Tibial artery (tissue), 4 donors: ENCODE results near the gene YPEL4.
A peak's percentile ranks its signal among the peaks of the same experiment; 100 is the strongest.
"Not testable (repeated sequence)": the region's sequence is repeated elsewhere in the genome, so short reads cannot be mapped to it uniquely, and the experiment has no call there.

ENCODE experiments used
- DNase-seq, 2 donors: peaks; one replicate each; pipeline ENCODE4 v3.0.0-alpha.2; 2019
- H3K27ac ChIP-seq, 2 donors: fragments of 200-600 bp; sonication (generic) in 1 of 2; 1 replicate in 1 of 2; 2 replicates in 1 of 2; pipeline ENCODE4 v1.5.1; 2018 to 2019; ENCODE audit warnings: mild to moderate bottlenecking in 1 of 2
- H3K27me3 ChIP-seq, 2 donors: fragments of 200-600 bp; sonication (generic) in 1 of 2; one replicate each; pipeline versions ENCODE4 v1.5.1 to v1.6.0; 2016 to 2019
- H3K36me3 ChIP-seq, 3 donors: fragments of 200-600 bp; sonication (generic) in 2 of 3; one replicate each; pipeline ENCODE4 v1.5.1; 2016 to 2019; ENCODE audit warnings: mild to moderate bottlenecking in 2 of 3
- H3K4me1 ChIP-seq, 4 donors: fragments of 200-600 bp; sonication (generic) in 2 of 4; 1 replicate in 3 of 4; 2 replicates in 1 of 4; pipeline ENCODE4 v1.5.1; 2016 to 2019
- H3K4me3 ChIP-seq, 2 donors: fragments of 200-600 bp; sonication (generic) in 1 of 2; 1 replicate in 1 of 2; 2 replicates in 1 of 2; pipeline ENCODE4 v1.5.1; 2018 to 2019; ENCODE audit warnings: mild to moderate bottlenecking in 2 of 2
- H3K9me3 ChIP-seq, 3 donors: fragments of 200-600 bp; sonication (generic) in 1 of 3; one replicate each; pipeline ENCODE4 v1.5.1; 2016 to 2019
- intact Hi-C: fragments of 100-400 bp; cut with DNase I; formaldehyde crosslinking; loops from one replicate; pipeline ENCODE4 v1.15.0; 2023; ENCODE audit warnings: low total_unique reads
- TF ChIP-seq, protein P1 (sequence below), 2 experiments: fragments of 200-600 bp in 1 of 2; fragments of 450-650 bp in 1 of 2; IDR thresholded peaks; one replicate each; pipeline ENCODE4 v1.5.1; 2017 to 2019; ENCODE audit warnings: antibody characterized with exemption in 2 of 2, mild to moderate bottlenecking in 1 of 2, moderate library complexity in 1 of 2

YPEL4 gene

DNA sequence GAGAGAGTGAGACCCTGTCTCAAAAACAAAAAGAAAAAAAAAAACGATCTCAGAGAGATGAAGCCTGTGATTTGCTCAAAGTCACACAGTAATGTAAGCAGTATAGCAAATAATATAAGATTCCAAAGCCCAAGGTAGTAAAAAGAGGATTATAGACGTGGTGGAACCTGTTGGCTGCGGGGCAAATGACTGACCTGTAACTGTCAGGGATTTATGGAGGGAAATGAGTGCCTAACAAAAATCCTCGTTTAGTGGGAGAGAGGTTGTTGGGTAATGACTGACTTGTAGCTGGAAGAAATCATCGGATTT lies 7.1 kb upstream of the YPEL4 start:
- H3K36me3 ChIP-seq, result peaks cover 26 to 28% (median 28%) of the 10 kb centered on the region in 3 donors
- no peaks in the 10 kb centered on the region for H3K9me3 ChIP-seq
- peak overlapping the region; percentile 60 to 65 for H3K4me3 ChIP-seq
- peak overlapping the region; percentile 86 to 88 for H3K27ac ChIP-seq
- peaks cover 0 to 25% (median 20%) of the 10 kb centered on the region in 4 donors for H3K4me1 ChIP-seq
- no peak for DNase-seq
- intact Hi-C loops, result no loop called here
- TF ChIP-seq, protein P1, sequence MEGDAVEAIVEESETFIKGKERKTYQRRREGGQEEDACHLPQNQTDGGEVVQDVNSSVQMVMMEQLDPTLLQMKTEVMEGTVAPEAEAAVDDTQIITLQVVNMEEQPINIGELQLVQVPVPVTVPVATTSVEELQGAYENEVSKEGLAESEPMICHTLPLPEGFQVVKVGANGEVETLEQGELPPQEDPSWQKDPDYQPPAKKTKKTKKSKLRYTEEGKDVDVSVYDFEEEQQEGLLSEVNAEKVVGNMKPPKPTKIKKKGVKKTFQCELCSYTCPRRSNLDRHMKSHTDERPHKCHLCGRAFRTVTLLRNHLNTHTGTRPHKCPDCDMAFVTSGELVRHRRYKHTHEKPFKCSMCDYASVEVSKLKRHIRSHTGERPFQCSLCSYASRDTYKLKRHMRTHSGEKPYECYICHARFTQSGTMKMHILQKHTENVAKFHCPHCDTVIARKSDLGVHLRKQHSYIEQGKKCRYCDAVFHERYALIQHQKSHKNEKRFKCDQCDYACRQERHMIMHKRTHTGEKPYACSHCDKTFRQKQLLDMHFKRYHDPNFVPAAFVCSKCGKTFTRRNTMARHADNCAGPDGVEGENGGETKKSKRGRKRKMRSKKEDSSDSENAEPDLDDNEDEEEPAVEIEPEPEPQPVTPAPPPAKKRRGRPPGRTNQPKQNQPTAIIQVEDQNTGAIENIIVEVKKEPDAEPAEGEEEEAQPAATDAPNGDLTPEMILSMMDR (IDR thresholded peaks at IDR 0.05), result no peak
- no peaks in the 10 kb centered on the region for H3K27me3 ChIP-seq

- H3K36me3 ChIP-seq, result no peaks in the 10 kb centered on the region
- peaks cover 0 to 21% of the 10 kb centered on the region in 2 donors for H3K27me3 ChIP-seq
- peaks cover 0 to 30% (median 27%) of the 10 kb centered on the region in 4 donors for H3K4me1 ChIP-seq
- H3K27ac ChIP-seq, result no peak overlapping the region
- TF ChIP-seq, protein P1 (IDR thresholded peaks at IDR 0.05), result no peak
- H3K9me3 ChIP-seq, result no peaks in the 10 kb centered on the region
- intact Hi-C loops, result no loop called here
- DNase-seq, result no peak
- no peak overlapping the region for H3K4me3 ChIP-seq
Measured at GRCh38 chr11:57653163-57653562, 3.5 kb upstream of the YPEL4 start.

DNA sequence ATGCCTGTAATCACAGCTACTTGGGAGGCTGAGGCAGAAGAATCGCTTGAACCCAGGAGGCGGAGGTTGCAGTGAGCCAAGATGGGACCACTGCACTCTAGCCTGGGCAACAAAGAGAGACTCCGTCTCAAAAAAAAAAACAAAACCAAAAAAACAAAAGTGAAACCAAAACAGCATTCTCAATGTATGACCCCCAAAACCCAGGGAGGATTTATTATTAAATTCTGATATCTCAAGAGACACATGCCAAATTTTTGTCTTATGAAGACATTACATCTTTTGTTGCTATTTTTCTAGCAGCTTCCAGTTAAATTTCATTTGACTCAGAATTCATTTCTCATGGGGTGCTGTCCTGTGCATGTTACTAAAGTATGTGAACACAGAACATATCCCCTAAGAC lies 3.0 kb upstream of the YPEL4 start:
- no peak for DNase-seq
- intact Hi-C loops, result no loop called here
- H3K9me3 ChIP-seq, result no peaks in the 10 kb centered on the region
- no peak overlapping the region for H3K4me3 ChIP-seq
- H3K27me3 ChIP-seq, result peaks cover 0 to 26% of the 10 kb centered on the region in 2 donors
- H3K4me1 ChIP-seq, result peaks cover 0 to 33% (median 29%) of the 10 kb centered on the region in 4 donors
- TF ChIP-seq, protein P1 (IDR thresholded peaks at IDR 0.05), result no peak
- no peak overlapping the region for H3K27ac ChIP-seq
- no peaks in the 10 kb centered on the region for H3K36me3 ChIP-seq

DNA sequence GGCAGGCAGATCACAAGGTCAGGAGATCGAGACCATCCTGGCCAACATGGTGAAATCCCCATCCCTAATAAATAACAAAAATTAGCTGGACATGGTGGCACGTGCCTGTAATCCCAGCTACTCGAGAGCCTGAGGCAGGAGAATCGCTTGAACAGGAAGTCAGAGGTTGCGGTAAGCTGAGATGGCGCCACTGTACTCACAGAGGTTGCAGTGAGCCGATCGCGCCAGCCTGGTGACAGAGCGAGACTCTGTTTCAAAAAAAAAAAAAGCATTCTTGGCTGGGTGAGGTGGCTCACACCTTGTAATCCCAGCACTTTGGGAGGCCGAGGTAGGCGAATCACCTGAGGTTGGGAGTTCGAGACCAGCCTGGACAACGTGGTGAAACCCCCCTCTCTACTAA lies 2.5 kb upstream of the YPEL4 start:
- DNase-seq, H3K27ac ChIP-seq, intact Hi-C loops, H3K36me3 ChIP-seq, H3K4me3 ChIP-seq, H3K9me3 ChIP-seq: not testable (repeated sequence)
- Histone ChIP-seq H3K4me1 (peaks cover 0 to 37% (median 30%) of the 10 kb centered on the region in 4 donors), H3K27me3 (peaks cover 0 to 31% of the 10 kb centered on the region in 2 donors)

DNA sequence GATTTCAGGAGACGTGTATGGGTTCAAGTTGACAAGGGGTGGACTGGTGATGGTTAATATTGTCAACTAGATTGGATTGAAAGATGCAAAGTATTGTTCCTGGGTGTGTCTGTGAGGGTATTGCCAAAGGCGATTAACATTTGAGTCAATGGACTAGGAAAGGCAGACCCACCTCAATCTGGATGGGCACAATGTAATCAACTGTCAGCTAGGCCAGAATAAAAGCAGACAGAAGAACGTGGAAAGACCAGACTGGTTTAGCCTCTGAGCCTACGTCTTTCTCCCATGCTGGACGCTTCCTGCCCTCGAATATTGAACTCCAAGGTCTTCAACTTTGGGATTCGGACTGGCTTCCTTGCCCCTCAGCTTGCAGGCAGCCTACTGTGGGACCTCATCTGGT lies 1.7 kb upstream of the YPEL4 start:
- TF ChIP-seq, protein P1 (IDR thresholded peaks at IDR 0.05), result no peak
- Histone ChIP-seq H3K9me3 (no peaks in the 10 kb centered on the region), H3K4me3 (no peak overlapping the region), H3K4me1 (peaks cover 0 to 40% (median 27%) of the 10 kb centered on the region in 4 donors), H3K27ac (no peak overlapping the region), H3K36me3 (no peaks in the 10 kb centered on the region), H3K27me3 (peaks cover 0 to 39% of the 10 kb centered on the region in 2 donors)
- DNase-seq, result no peak
- intact Hi-C loops, result no loop called here

DNA sequence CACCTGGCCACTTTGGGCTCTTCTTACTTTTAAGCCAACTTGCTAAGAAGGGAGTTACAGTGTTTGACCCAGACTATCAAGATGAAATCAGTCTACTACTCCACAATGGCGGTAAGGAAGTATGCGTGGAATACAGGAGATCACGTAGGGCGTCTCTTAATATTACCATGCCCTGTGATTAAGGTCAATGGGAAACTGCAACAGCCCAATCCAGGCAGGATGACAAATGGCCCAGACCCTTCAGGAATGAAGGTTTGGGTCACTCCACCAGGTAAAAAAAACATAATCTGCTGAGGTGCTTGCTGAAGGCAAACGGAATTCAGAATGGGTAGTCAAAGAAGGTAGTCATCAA lies 1.0 kb upstream of the YPEL4 start:
- H3K27me3 ChIP-seq, result peaks cover 0 to 46% of the 10 kb centered on the region in 2 donors
- no peak overlapping the region for H3K27ac ChIP-seq
- intact Hi-C loops, result no loop called here
- H3K4me1 ChIP-seq, result peaks cover 0 to 41% (median 29%) of the 10 kb centered on the region in 4 donors
- TF ChIP-seq, protein P1 (IDR thresholded peaks at IDR 0.05), result no peak
- no peaks in the 10 kb centered on the region for H3K9me3 ChIP-seq
- no peak for DNase-seq
- no peaks in the 10 kb centered on the region for H3K36me3 ChIP-seq
- no peak overlapping the region for H3K4me3 ChIP-seq
